ENCODE results near the gene RIMBP2.
"Not testable (repeated sequence)": the region's sequence is repeated elsewhere in the genome, so short reads cannot be mapped to it uniquely, and the experiment has no call there.

Gene RIMBP2

GRCh38 chr12:130701402-130701744, 14.7 kb downstream of the RIMBP2 start:
- DNase-seq (ENCODE audit: low read depth in 2 of 2), result no peak
- no peak for TF ChIP-seq CTCF (IDR thresholded peaks at IDR 0.05; ENCODE audit: low read depth, low read length)
- H3K4me3 ChIP-seq (replicated peaks in 1 of 2; ENCODE audit: low read depth in 2 of 2, low read length in 2 of 2), result no peak overlapping the region

- DNase-seq (ENCODE audit: low read depth in 2 of 2), result no peak
- no peak for TF ChIP-seq CTCF (IDR thresholded peaks at IDR 0.05; ENCODE audit: low read depth, low read length)
- no peak overlapping the region for H3K4me3 ChIP-seq (replicated peaks in 1 of 2; ENCODE audit: low read depth in 2 of 2, low read length in 2 of 2)
These were observed 15.4 kb downstream of the RIMBP2 start for GRCh38 chr12:130700492-130701401.

GRCh38 chr12:130698106-130698505, 18.0 kb downstream of the RIMBP2 start:
- TF ChIP-seq CTCF (IDR thresholded peaks at IDR 0.05; ENCODE audit: low read depth, low read length), result no peak
- no peak overlapping the region for H3K4me3 ChIP-seq (replicated peaks in 1 of 2; ENCODE audit: low read depth in 2 of 2, low read length in 2 of 2)
- DNase-seq (ENCODE audit: low read depth in 2 of 2), result no peak

GRCh38 chr12:130696379-130697100, 19.6 kb downstream of the RIMBP2 start:
- H3K4me3 ChIP-seq (replicated peaks in 1 of 2; ENCODE audit: low read depth in 2 of 2, low read length in 2 of 2), result no peak overlapping the region
- no peak for TF ChIP-seq CTCF (IDR thresholded peaks at IDR 0.05; ENCODE audit: low read depth, low read length)
- no peak for DNase-seq (ENCODE audit: low read depth in 2 of 2)

GRCh38 chr12:130695061-130695460, 21.0 kb downstream of the RIMBP2 start:
- no peak for TF ChIP-seq CTCF (IDR thresholded peaks at IDR 0.05; ENCODE audit: low read depth, low read length)
- H3K4me3 ChIP-seq (replicated peaks in 1 of 2; ENCODE audit: low read depth in 2 of 2, low read length in 2 of 2), result no peak overlapping the region

GRCh38 chr12:130689408-130690405, 26.4 kb downstream of the RIMBP2 start:
- TF ChIP-seq CTCF (IDR thresholded peaks at IDR 0.05; ENCODE audit: low read depth, low read length), result no peak
- H3K4me3 ChIP-seq (replicated peaks in 1 of 2; ENCODE audit: low read depth in 2 of 2, low read length in 2 of 2), result no peak overlapping the region
- DNase-seq (ENCODE audit: low read depth in 2 of 2), result no peak

More at GRCh38 chr12:130695061-130695460, 21.0 kb downstream of the RIMBP2 start:
- no peak for DNase-seq (ENCODE audit: low read depth in 2 of 2)

GRCh38 chr12:130688999-130689398, 27.1 kb downstream of the RIMBP2 start:
- H3K4me3 ChIP-seq (replicated peaks in 1 of 2; ENCODE audit: low read depth in 2 of 2, low read length in 2 of 2); DNase-seq (ENCODE audit: low read depth in 2 of 2): not testable (repeated sequence)

All from cardiac fibroblast (primary cell).